Keratinocyte (primary cell): ENCODE results near the gene SLC25A19. TPM values are rescaled to one million over a fixed set of nuclear protein-coding genes. Genes with fewer than 3 reads are reported as not detected.
"Not testable (repeated sequence)": the region's sequence is repeated elsewhere in the genome, so short reads cannot be mapped to it uniquely, and the experiment has no call there.

Experiments used
- DNase-seq: peaks from one replicate; pipeline ENCODE4 v3.0.0-alpha.2; 2011; ENCODE audit warnings: low read depth, missing footprints, low spot score
- FAIRE-seq: peaks from 2 replicates; lab custom pipeline; 2011; peaks lifted over from hg19 to GRCh38; lab: Jason Lieb, UNC
- H2AFZ ChIP-seq: 2 replicates; pipeline ENCODE4 v1.6.0; 2012; ENCODE audit warnings: low read length, control low read depth, inconsistent platforms; ENCODE audit not compliant: control insufficient read depth
- H3K27ac ChIP-seq: 2 replicates; pipeline ENCODE4 v1.5.1; 2011; ENCODE audit warnings: low read length; ENCODE audit not compliant: control insufficient read depth, insufficient read depth
- H3K27me3 ChIP-seq: 3 replicates; pipeline ENCODE4 v1.6.0; 2011; ENCODE audit warnings: low read length; ENCODE audit not compliant: control insufficient read depth, insufficient read depth; ENCODE audit errors: extremely low read depth
- H3K36me3 ChIP-seq, 2 experiments: 2 replicates in 1 of 2; 3 replicates in 1 of 2; pipeline ENCODE4 v1.5.1; 2011; ENCODE audit warnings: low read length in 2 of 2, mild to moderate bottlenecking in 1 of 2; ENCODE audit not compliant: control insufficient read depth in 2 of 2, insufficient read depth in 2 of 2; ENCODE audit errors: extremely low read depth in 1 of 2
- H3K4me1 ChIP-seq: 3 replicates; pipeline ENCODE4 v1.5.1; 2011; ENCODE audit warnings: low read length; ENCODE audit not compliant: control insufficient read depth, insufficient read depth; ENCODE audit errors: extremely low read depth
- H3K4me2 ChIP-seq: 3 replicates; pipeline ENCODE4 v1.6.0; 2011; ENCODE audit warnings: low read depth, low read length; ENCODE audit not compliant: control insufficient read depth, insufficient read depth; ENCODE audit errors: extremely low read depth
- H3K4me3 ChIP-seq, 3 experiments: fragments of 200-600 bp in 1 of 3; sonication (generic) in 1 of 3; 2 replicates in 2 of 3; 3 replicates in 1 of 3; pipeline ENCODE4 v1.5.1; 2011 to 2016; ENCODE audit warnings: low read length in 3 of 3, mild to moderate bottlenecking in 3 of 3, control low read depth in 2 of 3, inconsistent platforms in 1 of 3, low read depth in 1 of 3, mixed read lengths in 1 of 3, mixed run types in 1 of 3, moderate library complexity in 1 of 3; ENCODE audit not compliant: control insufficient read depth in 2 of 3, insufficient read depth in 2 of 3; ENCODE audit errors: extremely low read depth in 1 of 3
- H3K79me2 ChIP-seq: 2 replicates; pipeline ENCODE4 v1.6.0; 2012; ENCODE audit warnings: low read length; ENCODE audit not compliant: control insufficient read depth, insufficient read depth
- H3K9ac ChIP-seq: 3 replicates; pipeline ENCODE4 v1.6.0; 2011; ENCODE audit warnings: low read length; ENCODE audit not compliant: control insufficient read depth, insufficient read depth; ENCODE audit errors: extremely low read depth
- H3K9me1 ChIP-seq: 3 replicates; pipeline ENCODE4 v1.6.0; 2011; ENCODE audit warnings: low read length; ENCODE audit not compliant: control insufficient read depth, insufficient read depth; ENCODE audit errors: extremely low read depth
- H3K9me3 ChIP-seq: 2 replicates; pipeline ENCODE4 v1.5.1; 2012; ENCODE audit warnings: low read depth, low read length; ENCODE audit not compliant: control insufficient read depth
- H4K20me1 ChIP-seq: 3 replicates; pipeline ENCODE4 v1.6.0; 2011; ENCODE audit warnings: low read length; ENCODE audit not compliant: control insufficient read depth, insufficient read depth; ENCODE audit errors: extremely low read depth
- CTCF ChIP-seq, 3 experiments: IDR thresholded peaks in 1 of 3; conservative IDR thresholded peaks in 1 of 3; optimal IDR thresholded peaks in 1 of 3; 2 replicates in 2 of 3; 3 replicates in 1 of 3; pipeline versions ENCODE3 to v1.5.1; 2011; ENCODE audit warnings: low read length in 3 of 3, mild to moderate bottlenecking in 3 of 3, moderate library complexity in 2 of 3, control low read depth in 1 of 3, inconsistent platforms in 1 of 3; ENCODE audit not compliant: insufficient read depth in 2 of 3; ENCODE audit errors: extremely low read depth in 1 of 3
- EZH2 ChIP-seq: IDR thresholded peaks from one replicate; pipeline ENCODE4 v1.6.1; 2012; ENCODE audit warnings: inconsistent platforms, mild to moderate bottlenecking, low read length, moderate library complexity
- dilution Hi-C: fragments of 300-500 bp; cut with MboI; formaldehyde crosslinking; loops from one replicate; pipeline ENCODE4 v1.7.0; 2020; ENCODE audit warnings: low sequenced_read_pairs; ENCODE audit not compliant: extremely low pct_ligation_motif_present
- polyA plus RNA-seq, 5 experiments: library from polyadenylated mRNA; depleted of rRNA in 3 of 5; stranded (reverse) in 3 of 5; stranded (forward) in 1 of 5; unstranded in 1 of 5; fragments of >200 nt; gene quantifications; 1 replicate in 1 of 5; 2 replicates in 3 of 5; 3 replicates in 1 of 5; pipeline versions ENCODE4 v1.2.1 to v1.2.3, GENCODE V29; 2011 to 2012; ENCODE audit warnings: missing spikeins in 2 of 5, low read depth in 1 of 5, low replicate concordance in 1 of 5

SLC25A19 gene
- polyA plus RNA-seq, 1 donor (not counting 4 experiments of a cell fraction or from before 2014, with no cell fraction given): 7.0 TPM

GRCh38 chr17:75285123-75285522 lies 4.1 kb downstream of the SLC25A19 start:
- Histone ChIP-seq H3K4me3 (no peak overlapping the region), H3K9ac (no peak overlapping the region), H3K36me3 (peaks cover 3 to 10% of the 10 kb centered on the region in 2 experiments), H4K20me1 (no peaks in the 10 kb centered on the region), H3K9me1 (no peaks in the 10 kb centered on the region), H2AFZ (no peak overlapping the region), H3K4me2 (no peak overlapping the region), H3K4me1 (peaks cover 10% of the 10 kb centered on the region), H3K9me3 (no peaks in the 10 kb centered on the region), H3K79me2 (peaks cover 7% of the 10 kb centered on the region), H3K27me3 (no peaks in the 10 kb centered on the region), H3K27ac (no peak overlapping the region)
- TF ChIP-seq EZH2 (no peak), CTCF (optimal IDR thresholded peaks at IDR 0.05 in 1 of 3, IDR thresholded peaks at IDR 0.05 in 1 of 3, conservative IDR thresholded peaks at IDR 0.05 in 1 of 3; ENCODE audit: extremely low read depth in 1 of 3, insufficient read depth in 2 of 3, low read length in 3 of 3) (no peak)
- DNase-seq: no peak
- no peak for FAIRE-seq
- dilution Hi-C loops: no loop called here

GRCh38 chr17:75280189-75280588 lies 9.0 kb downstream of the SLC25A19 start:
- H3K4me2 ChIP-seq, H3K27ac ChIP-seq, H4K20me1 ChIP-seq, H3K9me3 ChIP-seq, H3K27me3 ChIP-seq, H3K79me2 ChIP-seq, H3K4me1 ChIP-seq, FAIRE-seq, H3K9ac ChIP-seq, H2AFZ ChIP-seq, H3K4me3 ChIP-seq, H3K36me3 ChIP-seq, H3K9me1 ChIP-seq, DNase-seq, dilution Hi-C loops: not testable (repeated sequence)

GRCh38 chr17:75277664-75278071 lies 11.6 kb downstream of the SLC25A19 start:
- Histone ChIP-seq H3K4me2 (no peak overlapping the region), H3K36me3 (peaks cover 6 to 12% of the 10 kb centered on the region in 2 experiments), H4K20me1 (no peaks in the 10 kb centered on the region), H3K4me1 (peaks cover 5% of the 10 kb centered on the region), H3K79me2 (no peaks in the 10 kb centered on the region), H3K9ac (no peak overlapping the region), H3K9me3 (no peaks in the 10 kb centered on the region), H3K27me3 (no peaks in the 10 kb centered on the region), H3K4me3 (no peak overlapping the region), H3K9me1 (peaks cover 2% of the 10 kb centered on the region), H3K27ac (no peak overlapping the region), H2AFZ (no peak overlapping the region)
- TF ChIP-seq EZH2: no peak
- TF ChIP-seq CTCF (optimal IDR thresholded peaks at IDR 0.05 in 1 of 3, IDR thresholded peaks at IDR 0.05 in 1 of 3, conservative IDR thresholded peaks at IDR 0.05 in 1 of 3; ENCODE audit: extremely low read depth in 1 of 3, insufficient read depth in 2 of 3, low read length in 3 of 3): no peak
- dilution Hi-C loops: no loop called here
- no peak for DNase-seq
- FAIRE-seq: no peak
